Vagina (tissue), 2 donors: ENCODE data around the gene TBL1X. TPM values are rescaled to one million over a fixed set of nuclear protein-coding genes. Genes with fewer than 3 reads are reported as not detected.

Experiments used
- DNase-seq, 2 donors: peaks; one replicate each; pipeline ENCODE4 v3.0.0-alpha.2; 2017; ENCODE audit errors: extremely low spot score in 2 of 2
- H3K27ac ChIP-seq: fragments of 200-600 bp; sonication (generic); one replicate; pipeline ENCODE4 v1.5.1; 2019
- H3K27me3 ChIP-seq: fragments of 200-600 bp; sonication (generic); one replicate; pipeline ENCODE4 v1.5.1; 2019
- H3K36me3 ChIP-seq, 2 donors: fragments of 200-600 bp; sonication (generic); one replicate each; pipeline ENCODE4 v1.5.1; 2017 to 2019
- H3K4me1 ChIP-seq: fragments of 200-600 bp; sonication (generic); one replicate; pipeline ENCODE4 v1.5.1; 2019
- H3K4me3 ChIP-seq, 2 donors: fragments of 200-600 bp; sonication (generic); 1 replicate in 1 of 2; 2 replicates in 1 of 2; pipeline ENCODE4 v1.5.1; 2016 to 2019
- H3K9me3 ChIP-seq: fragments of 200-600 bp; sonication (generic); one replicate; pipeline ENCODE4 v1.5.1; 2019
- CTCF ChIP-seq, 3 experiments: fragments of 450-650 bp in 2 of 3; fragments of 200-600 bp in 1 of 3; sonication (generic) in 1 of 3; IDR thresholded peaks; one replicate each; pipeline ENCODE4 v1.5.1; 2017 to 2019; ENCODE audit warnings: antibody characterized with exemption in 3 of 3, mild to moderate bottlenecking in 2 of 3, moderate library complexity in 2 of 3
- POLR2A ChIP-seq, 2 donors: fragments of 450-650 bp; IDR thresholded peaks; one replicate each; pipeline ENCODE4 v1.6.1; 2017; ENCODE audit warnings: antibody characterized with exemption in 2 of 2, mild to moderate bottlenecking in 2 of 2, moderate library complexity in 2 of 2
- POLR2AphosphoS5 ChIP-seq, 2 donors: sonication (generic); formaldehyde crosslinking; IDR thresholded peaks; one replicate each; pipeline ENCODE4 v1.9.0; 2017; ENCODE audit warnings: antibody characterized with exemption in 2 of 2, mild to moderate bottlenecking in 2 of 2, low read depth in 1 of 2; ENCODE audit not compliant: insufficient read depth in 1 of 2
- intact Hi-C: fragments of 100-400 bp; cut with DNase I; formaldehyde crosslinking; loops from one replicate; pipeline ENCODE4 v1.15.1; 2023
- total RNA-seq: library from RNA; depleted of rRNA; stranded (reverse); fragments of >200 nt; gene quantifications from one replicate; pipeline ENCODE4 v1.2.3, GENCODE V29; 2016

Gene TBL1X
- total RNA-seq, 1 donor from 2014 or later: 41.3 TPM

DNA sequence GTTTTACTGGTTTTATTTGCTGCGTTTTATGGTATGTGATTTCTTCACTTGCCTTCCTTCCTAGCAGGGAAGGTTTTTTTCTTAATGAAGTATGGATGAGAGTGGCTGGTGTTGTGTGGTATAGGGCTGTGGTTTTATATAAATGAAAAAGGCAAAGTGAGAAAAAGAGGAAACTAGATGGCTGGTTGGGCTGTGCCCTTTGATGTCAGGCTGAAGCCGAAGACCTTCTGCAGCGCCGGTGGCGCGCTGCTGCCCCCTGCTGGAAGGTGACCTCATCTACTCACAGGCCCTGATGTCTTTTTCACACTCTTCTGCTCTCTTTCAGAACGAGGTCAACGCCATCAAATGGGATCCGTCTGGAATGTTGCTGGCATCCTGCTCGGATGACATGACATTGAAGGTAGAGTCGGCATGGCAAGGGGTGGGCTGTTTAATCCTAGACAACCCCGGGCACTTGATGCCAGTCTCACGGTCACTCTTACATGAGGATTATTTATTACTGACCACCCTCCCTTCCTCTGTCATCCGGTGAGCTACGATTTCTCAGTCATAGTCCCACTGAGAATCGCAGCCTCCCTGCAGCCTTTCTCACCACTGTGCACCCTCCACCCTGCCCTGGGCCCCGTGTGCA, 244.2 kb downstream of the TBL1X start:
- Histone ChIP-seq H3K36me3 (peaks cover 0 to 21% of the 10 kb centered on the region in 2 donors), H3K4me1 (no peaks in the 10 kb centered on the region), H3K4me3 (no peak overlapping the region), H3K27ac (no peak overlapping the region), H3K27me3 (no peaks in the 10 kb centered on the region), H3K9me3 (no peaks in the 10 kb centered on the region)
- TF ChIP-seq POLR2AphosphoS5 (IDR thresholded peaks at IDR 0.05; ENCODE audit: insufficient read depth in 1 of 2, low read depth in 1 of 2) (no peak), POLR2A (IDR thresholded peaks at IDR 0.05) (no peak), CTCF (IDR thresholded peaks at IDR 0.05) (peak; percentile 61 to 64 (median 62))
- intact Hi-C loops: no loop called here
- no peak for DNase-seq

- Histone ChIP-seq H3K4me3 (no peak overlapping the region), H3K9me3 (no peaks in the 10 kb centered on the region), H3K4me1 (no peaks in the 10 kb centered on the region), H3K36me3 (peaks cover 0 to 25% of the 10 kb centered on the region in 2 donors), H3K27me3 (no peaks in the 10 kb centered on the region), H3K27ac (no peak overlapping the region)
- TF ChIP-seq CTCF (IDR thresholded peaks at IDR 0.05) (no peak), POLR2AphosphoS5 (IDR thresholded peaks at IDR 0.05; ENCODE audit: insufficient read depth in 1 of 2, low read depth in 1 of 2) (no peak), POLR2A (IDR thresholded peaks at IDR 0.05) (no peak)
- intact Hi-C loops: no loop called here
- DNase-seq: no peak
Measured at GRCh38 chrX:9710332-9710731, 245.5 kb downstream of the TBL1X start.

DNA sequence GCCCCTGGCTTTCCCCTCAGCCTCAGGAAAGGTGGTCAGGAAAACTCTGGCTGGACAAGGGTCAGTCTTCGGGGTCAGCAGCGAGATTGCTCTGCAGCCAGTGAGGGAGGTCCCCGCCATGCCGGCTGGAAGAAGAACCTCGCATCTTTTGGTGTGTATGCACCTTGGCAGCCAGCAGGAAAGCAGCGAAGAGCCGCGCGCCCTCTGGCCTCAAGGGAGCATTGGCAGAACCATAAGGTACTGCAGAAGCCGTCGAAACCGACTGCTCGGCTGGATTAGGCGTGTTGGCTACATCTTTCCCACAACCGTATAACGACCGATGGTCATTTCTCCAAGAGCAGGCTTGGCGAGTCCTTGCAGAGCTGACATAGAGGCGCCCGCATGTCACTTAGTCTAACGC, 252.5 kb downstream of the TBL1X start:
- TF ChIP-seq CTCF (IDR thresholded peaks at IDR 0.05) (no peak), POLR2AphosphoS5 (IDR thresholded peaks at IDR 0.05; ENCODE audit: insufficient read depth in 1 of 2, low read depth in 1 of 2) (no peak), POLR2A (IDR thresholded peaks at IDR 0.05) (no peak)
- Histone ChIP-seq H3K9me3 (no peaks in the 10 kb centered on the region), H3K4me1 (no peaks in the 10 kb centered on the region), H3K4me3 (no peak overlapping the region), H3K36me3 (peaks cover 0 to 16% of the 10 kb centered on the region in 2 donors), H3K27ac (no peak overlapping the region), H3K27me3 (no peaks in the 10 kb centered on the region)
- intact Hi-C loops: no loop called here
- DNase-seq: no peak

DNA sequence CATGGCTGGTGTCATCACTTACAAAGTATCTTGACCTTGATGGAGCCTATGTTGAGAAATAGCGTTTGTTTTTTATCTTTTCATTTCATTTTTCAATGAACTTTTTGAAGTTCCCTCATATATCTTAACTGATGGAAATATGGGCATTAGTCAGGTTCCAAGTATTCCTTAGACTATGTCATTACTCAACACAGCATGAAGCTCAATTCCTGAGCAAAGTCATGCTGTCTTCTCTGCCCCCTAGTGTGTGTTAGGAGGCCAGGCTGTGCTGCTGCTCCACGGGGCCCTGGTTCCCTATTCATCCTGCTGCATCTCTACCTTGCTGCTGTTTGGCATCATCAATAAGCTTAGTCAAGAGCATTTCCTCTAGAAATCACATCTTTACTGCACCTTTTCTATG, 259.9 kb downstream of the TBL1X start:
- TF ChIP-seq POLR2AphosphoS5 (IDR thresholded peaks at IDR 0.05; ENCODE audit: insufficient read depth in 1 of 2, low read depth in 1 of 2): no peak
- TF ChIP-seq POLR2A (IDR thresholded peaks at IDR 0.05): no peak
- no peak for TF ChIP-seq CTCF (IDR thresholded peaks at IDR 0.05)
- H3K27me3 ChIP-seq: no peaks in the 10 kb centered on the region
- H3K4me3 ChIP-seq: no peak overlapping the region
- intact Hi-C loops: no loop called here
- H3K4me1 ChIP-seq: no peaks in the 10 kb centered on the region
- no peak overlapping the region for H3K27ac ChIP-seq
- H3K36me3 ChIP-seq: no peaks in the 10 kb centered on the region
- no peaks in the 10 kb centered on the region for H3K9me3 ChIP-seq
- no peak for DNase-seq

- no peaks in the 10 kb centered on the region for H3K36me3 ChIP-seq
- intact Hi-C loops: no loop called here
- no peaks in the 10 kb centered on the region for H3K4me1 ChIP-seq
- no peak overlapping the region for H3K27ac ChIP-seq
- no peaks in the 10 kb centered on the region for H3K27me3 ChIP-seq
- no peak overlapping the region for H3K4me3 ChIP-seq
- TF ChIP-seq POLR2A (IDR thresholded peaks at IDR 0.05): no peak
- no peak for TF ChIP-seq POLR2AphosphoS5 (IDR thresholded peaks at IDR 0.05; ENCODE audit: insufficient read depth in 1 of 2, low read depth in 1 of 2)
- TF ChIP-seq CTCF (IDR thresholded peaks at IDR 0.05): no peak
- DNase-seq: no peak
- H3K9me3 ChIP-seq: no peaks in the 10 kb centered on the region
Measured at GRCh38 chrX:9728261-9728660, 263.4 kb downstream of the TBL1X start.
